ENCODE data around the gene ZNF670.

GRCh38 chr1:247047260-247047659 is 31.4 kb downstream of the ZNF670 start:
- TF ChIP-seq POLR2A (IDR thresholded peaks at IDR 0.05; ENCODE audit: low read depth, low read length) (no peak), POLR2AphosphoS5 (IDR thresholded peaks at IDR 0.05; ENCODE audit: low read depth, low read length) (no peak), TAF1 (IDR thresholded peaks at IDR 0.05; ENCODE audit: low read depth, low read length) (no peak), SPI1 (IDR thresholded peaks at IDR 0.05; ENCODE audit: low read depth, low read length) (no peak), POU2F2 (IDR thresholded peaks at IDR 0.05; ENCODE audit: low read depth, low read length) (no peak), PAX5 (IDR thresholded peaks at IDR 0.05; ENCODE audit: insufficient read depth, low read length, severe bottlenecking) (no peak)

Measured in GM12891 (cell line).